HG03097 (cell line): ENCODE data around the gene C6orf132.
"Not testable (repeated sequence)": the region's sequence is repeated elsewhere in the genome, so short reads cannot be mapped to it uniquely, and the experiment has no call there.

Experiments
- ATAC-seq: cut with Tn5 transposase; IDR thresholded peaks from one replicate; pipeline ENCODE4 v1.9.1; 2021; ENCODE audit not compliant: unreplicated experiment, low FRiP score

C6orf132 gene

DNA sequence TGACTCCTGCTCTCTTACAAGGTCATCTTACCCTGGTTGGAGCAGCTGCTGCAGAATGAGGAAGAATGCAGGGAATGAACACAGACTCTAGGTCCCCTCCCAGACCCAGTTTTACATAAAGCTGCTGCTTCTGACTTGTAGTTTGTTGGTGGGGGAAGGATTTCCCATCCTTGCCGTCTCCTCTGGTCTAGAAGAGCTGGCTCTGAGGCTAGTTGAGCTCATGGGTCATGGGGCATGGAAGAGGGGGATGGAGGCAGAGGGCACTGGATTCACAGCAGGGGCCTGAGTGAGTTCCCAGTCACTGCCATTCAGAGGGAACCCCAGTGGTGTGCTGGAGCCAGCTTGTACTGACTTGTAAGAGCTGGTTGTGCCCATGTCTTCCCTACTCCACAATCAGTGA, 21.6 kb upstream of the C6orf132 start:
- no peak for ATAC-seq

DNA sequence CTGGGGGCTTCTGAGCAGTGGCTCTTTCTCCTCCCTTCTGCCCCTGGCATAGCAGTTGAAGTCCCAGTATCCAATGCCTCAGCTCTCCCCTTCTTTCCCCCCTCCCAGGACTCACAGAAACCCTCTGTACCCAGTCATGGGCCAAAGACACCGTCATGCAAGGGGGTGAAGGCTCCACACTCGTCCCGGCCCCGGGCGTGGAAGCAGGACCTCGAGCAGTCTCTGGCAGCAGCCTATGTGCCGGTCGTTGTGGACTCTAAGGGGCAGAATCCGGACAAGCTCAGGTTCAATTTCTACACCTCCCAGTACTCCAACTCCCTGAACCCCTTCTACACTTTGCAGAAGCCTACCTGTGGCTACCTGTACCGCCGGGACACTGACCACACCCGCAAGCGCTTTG, 20.4 kb upstream of the C6orf132 start:
- ATAC-seq = no peak

DNA sequence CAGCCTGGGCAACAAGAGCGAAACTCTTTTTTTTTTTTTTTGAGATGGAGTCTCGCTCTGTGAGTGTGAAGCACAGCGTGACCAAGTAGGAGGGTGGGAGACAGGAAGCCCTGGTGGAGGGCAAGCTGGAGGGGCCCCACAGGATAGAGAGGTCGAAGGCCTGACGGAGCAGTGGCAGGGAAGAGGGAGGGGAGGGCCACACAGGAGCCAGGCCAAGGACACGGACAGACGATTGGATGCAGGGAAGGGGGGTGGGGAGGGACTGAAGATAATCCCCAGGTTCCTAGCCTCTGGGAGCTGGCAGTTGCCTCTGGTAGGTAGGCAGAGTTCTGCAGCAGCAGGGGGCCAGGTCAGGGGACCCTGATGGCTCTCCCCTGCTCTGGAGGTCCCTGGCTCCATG, 20.0 kb upstream of the C6orf132 start:
- ATAC-seq = no peak

DNA sequence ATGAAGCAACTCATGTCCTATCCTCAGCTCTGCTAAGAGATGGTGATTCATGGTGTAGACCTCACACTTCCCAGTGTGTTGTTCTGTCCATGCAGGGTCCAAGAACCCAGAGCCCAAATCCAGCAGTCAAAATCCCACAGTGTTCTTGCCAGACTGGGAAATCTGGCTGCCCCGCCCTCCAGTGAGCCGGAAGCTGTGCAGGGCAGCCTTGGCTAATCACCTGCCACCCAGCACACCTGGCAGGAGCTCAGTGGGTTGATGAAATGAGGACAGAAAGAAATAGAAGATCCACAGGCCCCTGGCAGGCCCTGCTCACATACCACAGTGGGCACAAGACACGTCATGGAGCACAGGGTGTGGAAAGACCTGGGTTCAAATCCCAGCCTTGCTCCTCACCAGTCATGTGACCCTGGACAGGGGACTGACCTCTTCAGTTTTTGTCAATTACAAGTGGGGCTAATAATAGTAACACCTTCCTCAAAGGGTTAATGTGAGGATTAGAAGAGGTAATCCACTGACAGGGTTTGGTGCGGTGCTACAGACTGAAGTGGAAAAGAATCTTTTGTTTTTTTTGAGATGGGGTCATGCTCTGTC, 17.1 kb upstream of the C6orf132 start:
- no peak for ATAC-seq

DNA sequence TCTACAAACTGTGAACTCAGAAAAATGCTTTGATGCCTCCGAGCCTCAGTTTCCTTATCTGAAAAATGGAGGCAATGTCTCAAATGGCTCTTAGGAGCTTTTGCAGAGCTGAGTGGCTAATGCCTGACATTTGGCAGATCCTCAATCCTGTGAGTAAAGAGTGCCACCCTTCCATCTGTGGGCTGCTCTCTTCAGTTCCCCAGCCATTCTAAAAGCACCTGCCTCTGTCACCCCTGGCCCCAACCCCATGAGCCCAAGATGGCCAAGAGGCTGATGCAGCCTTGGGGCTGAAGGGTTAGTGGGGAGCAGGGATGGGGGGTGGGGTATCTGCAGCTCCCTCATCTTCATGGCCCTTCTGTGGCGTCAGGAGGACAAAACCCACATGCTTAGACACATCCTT, 16.2 kb upstream of the C6orf132 start:
- ATAC-seq = no peak

DNA sequence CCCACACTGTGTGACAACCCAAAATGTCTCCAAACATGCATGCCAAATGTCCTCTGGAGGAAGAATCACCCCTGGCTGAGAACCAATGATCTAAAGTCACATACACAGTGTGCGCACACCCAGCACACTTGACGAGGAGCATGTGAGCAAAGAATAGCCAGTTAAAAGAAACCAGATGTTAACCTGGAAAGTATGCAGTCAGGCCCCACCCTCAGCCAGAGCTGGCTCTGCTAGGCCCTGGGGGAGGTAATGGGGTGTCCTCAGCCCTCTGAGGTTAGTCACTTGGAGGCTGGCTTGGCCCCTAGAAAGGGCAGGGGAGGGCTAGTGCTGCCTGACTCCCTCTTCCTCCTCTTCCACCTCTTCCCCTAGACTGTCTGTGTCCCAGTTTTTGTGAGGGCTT, 15.6 kb upstream of the C6orf132 start:
- no peak for ATAC-seq

DNA sequence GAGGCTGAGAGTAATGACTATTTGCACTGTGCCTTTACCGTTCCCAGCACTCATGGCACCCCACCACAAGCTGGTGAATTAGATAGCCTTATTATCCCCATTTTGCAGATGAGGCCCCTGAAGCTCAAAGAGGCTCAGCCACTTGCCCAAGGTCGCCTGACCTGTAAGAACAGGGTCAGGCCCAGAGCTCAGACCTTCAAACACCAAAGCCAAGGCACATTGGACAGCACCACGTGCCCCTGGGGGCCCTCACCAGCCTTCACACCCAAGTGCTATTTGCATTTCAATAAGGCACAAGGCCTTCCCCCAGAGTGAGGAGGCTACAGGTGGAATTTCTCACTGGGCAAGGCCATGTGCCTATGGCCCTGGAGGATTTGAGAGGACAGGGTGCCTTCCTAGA, 14.2 kb upstream of the C6orf132 start:
- no peak for ATAC-seq

DNA sequence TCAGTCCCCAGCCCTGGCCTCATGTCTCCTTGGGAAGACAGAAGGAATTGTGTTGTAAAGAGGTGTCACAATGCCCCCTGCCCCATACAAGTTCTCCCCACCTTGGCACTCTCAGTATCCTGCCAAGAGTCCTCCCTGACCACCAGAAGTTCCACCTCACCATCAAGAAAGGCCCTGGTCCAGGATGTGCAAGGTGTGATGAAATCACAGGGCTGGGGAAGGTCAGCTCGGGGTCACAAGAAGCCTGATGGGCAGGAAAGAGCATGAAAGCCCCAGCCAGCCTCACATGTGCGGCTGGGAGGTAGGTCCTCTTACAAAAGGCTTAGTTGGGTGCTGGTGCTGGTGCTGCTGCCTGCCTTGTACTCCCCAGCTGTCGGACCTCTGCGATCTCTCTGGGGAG, 12.9 kb upstream of the C6orf132 start:
- no peak for ATAC-seq

DNA sequence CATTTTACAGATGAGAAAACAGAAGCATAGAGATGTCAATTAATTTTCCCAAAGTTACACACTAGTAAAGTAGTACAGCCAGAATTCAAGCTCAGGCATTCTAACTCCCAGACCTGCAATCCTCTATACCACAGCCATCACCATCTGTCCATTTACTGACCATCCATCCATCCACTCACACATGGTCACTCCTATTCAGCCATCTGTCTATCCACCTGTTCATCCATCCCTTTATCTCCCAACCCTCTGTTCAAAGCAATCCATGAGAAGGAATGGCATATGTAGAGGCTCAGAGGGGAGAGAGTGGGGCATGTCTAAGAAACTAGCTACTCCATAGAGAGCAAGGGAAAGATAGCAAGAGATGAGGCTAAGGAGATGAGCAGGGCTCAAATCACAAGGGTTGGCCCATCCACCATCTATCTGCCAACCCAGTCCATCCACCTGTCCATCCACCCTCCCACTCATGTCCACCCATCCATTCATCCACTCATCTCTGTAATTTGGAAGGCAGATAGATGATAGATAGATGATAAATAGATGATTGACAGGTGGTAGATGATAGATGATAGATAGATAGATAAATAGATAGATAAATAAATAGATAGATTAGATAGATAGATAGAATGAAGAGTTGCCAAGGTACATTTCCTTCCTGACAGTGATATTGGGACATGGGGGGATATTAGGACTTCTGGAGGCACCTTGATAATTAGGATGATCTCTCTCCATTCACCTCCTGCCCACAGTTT, 12.2 kb upstream of the C6orf132 start:
- ATAC-seq = no peak

DNA sequence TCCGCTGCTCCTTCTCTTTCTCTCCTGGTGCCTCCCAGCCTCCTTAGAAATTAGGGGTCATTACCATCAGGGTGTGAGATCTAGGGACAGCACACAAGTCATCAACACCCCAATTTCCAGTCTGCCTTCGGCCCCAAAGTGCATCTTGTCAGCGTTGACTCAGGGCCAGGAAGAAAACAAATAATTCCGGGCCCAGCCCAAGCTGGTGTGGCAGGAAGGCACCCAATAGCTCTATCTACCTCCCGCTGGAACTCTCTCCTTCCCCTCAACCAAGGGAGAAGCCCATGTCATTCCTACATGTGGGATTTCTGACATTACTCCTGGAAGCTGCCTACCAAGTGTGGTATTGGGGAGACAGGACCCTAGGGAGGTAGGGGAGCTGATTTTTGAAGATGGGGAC, 11.5 kb upstream of the C6orf132 start:
- ATAC-seq = no peak

DNA sequence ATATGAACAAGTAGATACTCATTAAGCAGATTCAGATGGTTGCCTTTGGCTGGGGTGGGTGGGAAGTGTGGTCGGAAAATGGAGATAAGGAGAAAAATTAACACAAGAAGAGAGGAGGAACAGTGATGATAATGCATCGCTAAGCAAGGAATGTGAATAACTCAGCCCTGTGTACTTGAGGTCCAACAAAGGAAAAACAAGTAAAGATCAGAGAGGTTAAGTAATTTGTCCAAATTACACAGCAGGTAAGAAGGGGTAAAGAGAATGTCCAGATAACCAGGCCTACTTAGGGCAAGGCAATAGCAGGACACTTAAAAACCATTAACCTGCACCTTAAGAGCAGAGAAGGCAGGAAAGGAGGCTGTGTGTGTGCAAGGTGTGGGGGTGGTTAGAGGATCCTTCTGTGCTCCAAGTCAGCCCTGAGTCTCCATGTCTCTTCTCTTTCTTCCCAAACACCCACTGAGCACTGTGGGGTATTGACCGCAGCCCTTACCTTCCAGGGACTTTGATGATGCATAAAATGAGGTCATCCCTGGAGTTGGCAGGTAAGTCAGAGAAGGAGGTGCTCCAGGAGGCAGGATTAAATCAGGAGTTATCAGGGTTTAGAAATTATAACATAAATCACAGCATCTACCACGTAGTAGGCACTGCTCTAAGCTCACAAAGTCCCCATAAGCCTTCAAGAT, 10.3 kb upstream of the C6orf132 start:
- ATAC-seq = not testable (repeated sequence)

DNA sequence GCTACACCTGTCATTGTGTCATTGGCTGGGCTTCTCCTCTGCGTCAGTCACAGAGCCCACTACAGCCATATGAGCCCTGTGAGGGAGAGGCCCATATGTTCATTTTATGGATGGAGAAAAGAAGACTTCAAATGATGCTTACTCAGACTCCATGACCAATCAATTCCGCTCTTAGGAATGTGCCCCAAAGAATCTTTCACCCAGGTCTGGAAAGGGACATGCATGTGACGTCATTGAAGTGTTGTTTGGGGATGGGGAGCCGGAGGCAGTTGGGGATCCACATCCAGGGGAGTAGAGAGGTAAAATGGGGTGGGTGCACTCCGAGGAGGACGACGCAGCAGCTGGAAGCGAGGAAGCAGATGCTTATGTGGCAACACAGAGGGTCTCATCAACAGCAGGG, 9.6 kb upstream of the C6orf132 start:
- ATAC-seq = no peak

DNA sequence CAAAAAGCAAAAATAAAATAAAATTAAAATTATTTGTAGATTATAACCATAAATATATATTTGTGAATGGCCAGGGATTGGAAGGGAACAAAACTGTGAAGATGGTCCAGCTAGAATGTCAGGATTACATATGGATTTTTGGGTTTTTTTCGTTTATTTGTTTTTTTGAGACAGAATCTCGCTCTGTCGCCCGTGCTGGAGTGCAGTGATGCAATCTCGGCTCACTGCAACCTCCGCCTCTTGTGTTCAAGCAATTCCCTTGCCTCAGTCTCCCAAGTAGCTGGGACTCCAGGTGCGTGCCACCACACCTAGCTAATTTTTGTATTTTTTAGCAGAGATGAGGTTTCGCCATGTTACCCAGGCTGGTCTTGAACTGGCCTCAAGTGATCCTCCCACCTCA, 7.8 kb upstream of the C6orf132 start:
- no peak for ATAC-seq

DNA sequence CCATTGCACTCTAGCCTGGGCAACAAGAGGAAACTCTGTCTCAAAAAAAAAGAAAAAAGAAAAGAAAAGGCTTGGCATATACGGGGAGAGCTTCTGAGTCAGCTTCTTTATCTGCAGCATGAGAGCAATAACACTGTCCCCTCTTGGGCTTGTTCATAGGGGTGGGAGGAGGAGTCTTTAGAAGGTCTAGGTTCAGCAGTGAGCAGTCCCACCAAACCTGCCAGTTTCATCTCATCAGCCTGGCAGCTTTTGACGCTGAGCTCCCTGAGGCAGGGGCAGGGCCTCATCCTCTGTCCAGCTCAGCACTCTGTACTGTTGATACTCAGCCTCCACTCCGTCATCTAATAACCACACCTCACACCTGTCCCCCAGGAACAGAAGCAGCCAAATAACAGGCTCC, 5.6 kb upstream of the C6orf132 start:
- no peak for ATAC-seq

DNA sequence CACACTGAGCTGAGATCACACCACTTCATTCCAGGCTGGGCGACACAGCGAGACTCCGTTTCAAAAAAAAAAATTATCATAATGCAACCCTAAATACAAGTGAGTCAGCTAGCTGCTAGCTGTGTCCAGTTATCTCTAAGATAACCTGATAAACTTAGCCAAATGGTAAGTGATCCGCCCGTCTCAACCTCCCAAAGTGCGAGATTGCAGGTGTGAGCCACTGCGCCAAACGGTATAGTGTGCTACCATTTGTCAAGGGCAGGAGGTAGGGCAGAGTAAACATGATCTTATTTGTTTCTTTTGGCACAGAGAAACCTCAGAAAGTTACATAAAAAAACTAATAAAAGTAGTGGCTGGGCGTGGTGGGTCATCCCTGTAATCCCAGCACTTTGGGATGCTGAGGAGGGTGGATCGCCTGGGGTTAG, 4.7 kb upstream of the C6orf132 start:
- ATAC-seq = no peak

DNA sequence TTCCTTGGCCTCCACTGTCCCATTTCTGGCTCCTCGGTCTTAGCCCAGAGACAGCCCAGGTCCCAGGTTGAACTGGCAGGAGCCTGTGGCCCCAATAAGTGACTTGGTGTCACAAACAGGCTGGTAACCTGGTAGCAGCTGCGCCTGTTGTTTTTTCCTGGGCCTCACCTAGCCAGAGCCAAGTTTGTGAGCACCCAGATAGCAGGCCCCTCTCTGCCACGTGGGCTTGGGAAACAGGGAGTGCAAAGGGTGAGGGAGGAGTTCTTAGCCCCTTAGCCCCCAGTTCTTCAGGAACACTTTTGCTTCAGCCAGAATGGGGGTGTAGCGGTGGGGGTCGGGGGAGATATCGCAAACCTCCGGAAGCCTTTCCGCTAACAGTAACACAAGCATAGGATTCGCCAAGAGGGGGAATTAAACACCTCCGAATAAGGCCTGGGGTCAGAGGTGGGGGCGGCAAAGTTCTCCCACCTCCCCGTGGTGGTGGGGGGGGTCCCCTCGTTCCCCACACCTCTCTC, 760 bp downstream of the C6orf132 start:
- no peak for ATAC-seq

DNA sequence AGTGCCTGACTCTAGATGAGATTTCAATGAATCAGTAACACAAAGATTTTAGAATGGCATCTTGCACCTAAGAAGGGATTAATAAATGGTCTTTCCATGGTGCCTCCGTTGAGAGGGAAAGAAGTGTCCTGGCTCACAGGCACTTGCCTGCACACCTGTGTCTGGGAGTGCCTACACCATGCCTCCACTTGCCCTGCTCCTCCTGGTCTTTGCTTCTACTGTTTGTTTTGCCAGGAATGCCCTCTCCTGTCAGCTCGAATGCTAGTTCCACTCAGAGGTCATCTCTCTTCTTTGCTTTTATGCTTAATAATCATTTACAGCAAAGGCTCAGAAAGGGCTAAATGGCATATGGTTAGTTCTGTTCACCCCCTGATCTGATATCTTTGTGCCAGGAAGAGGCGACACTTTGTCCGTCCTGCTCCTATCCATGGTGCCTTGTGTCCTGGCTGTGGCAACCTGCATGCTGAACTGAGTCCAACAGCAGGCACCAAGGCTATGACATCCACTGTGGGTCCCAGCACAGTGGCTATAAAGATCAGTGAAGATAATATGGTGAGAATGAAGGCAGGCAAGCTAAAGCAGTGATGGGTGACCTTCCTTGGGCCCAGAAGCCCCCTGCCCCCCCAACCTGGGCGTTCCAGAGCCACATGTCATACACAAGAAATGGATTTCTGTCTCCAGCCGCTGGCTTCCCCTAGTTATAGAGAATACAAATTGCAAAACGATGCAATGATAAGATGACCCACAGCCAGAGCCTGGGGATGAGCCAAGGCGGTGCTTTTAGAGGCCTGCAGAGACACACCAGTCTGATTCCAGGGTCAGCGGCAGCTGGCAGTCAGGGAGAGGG, 1.4 kb downstream of the C6orf132 start:
- no peak for ATAC-seq

DNA sequence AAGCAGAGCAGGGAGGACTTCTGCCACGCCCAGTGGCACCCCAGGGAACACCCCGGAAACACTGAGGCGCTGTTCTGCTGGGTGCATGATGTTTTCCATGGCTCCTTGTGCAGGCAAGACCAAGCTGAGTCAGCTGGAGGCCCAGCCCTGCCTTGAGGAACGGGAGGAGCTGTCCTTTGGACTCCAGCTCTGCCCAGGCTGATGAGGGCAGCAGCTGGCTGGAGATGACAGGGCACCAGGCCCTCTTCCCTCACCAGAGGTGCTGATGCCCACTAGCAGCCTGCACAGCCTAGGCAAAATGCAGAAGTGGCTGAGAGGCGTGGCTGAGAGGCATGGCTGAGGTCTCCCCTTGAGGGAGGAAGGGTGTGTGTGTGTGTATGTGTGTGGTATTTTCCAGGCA, 2.4 kb downstream of the C6orf132 start:
- no peak for ATAC-seq

DNA sequence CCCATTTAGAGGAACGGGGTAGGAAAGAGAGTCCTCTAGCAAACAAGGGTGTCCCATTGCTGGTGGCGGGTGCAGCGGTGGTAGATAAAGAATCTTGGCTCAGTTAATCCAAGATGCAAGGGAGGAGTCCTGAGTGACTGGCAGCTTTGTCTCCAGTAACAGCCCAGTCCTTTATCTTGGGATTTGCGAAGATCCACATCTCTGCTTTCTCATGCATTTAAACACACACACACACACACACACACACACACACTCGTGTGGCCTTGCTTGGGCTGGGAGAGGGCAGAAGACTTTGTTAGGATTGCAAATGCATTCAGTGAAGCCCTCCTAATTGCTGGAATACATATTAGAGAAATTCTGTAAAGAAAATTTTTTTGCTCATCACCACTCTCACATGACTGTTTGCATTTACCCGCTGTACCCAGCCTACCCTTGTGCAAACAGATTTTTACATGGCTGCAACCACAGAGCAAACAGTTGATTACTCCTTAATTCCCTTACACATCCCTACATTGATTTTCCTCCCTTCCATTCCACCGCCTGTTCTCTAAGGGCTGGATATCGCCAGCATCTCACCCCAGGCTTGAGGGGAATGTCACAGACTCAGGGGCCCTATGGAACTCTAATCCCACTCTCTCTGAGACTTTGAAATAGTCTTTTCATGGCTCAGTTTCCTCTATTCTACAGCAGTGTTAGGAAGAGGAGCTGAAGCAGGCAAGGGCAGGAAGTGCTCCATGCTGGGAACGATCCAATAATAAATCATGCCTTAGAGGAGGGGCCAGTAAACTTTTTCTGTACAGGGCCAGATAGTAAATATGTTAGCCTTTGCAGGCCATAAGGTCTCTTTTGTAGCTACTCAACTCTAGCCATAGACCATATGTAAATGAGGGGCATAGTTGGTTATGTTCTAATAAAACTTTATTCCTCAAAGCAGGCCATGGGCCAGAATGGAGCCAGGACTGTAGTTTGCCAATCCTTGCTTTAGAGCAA, 3.5 kb downstream of the C6orf132 start:
- ATAC-seq = no peak

DNA sequence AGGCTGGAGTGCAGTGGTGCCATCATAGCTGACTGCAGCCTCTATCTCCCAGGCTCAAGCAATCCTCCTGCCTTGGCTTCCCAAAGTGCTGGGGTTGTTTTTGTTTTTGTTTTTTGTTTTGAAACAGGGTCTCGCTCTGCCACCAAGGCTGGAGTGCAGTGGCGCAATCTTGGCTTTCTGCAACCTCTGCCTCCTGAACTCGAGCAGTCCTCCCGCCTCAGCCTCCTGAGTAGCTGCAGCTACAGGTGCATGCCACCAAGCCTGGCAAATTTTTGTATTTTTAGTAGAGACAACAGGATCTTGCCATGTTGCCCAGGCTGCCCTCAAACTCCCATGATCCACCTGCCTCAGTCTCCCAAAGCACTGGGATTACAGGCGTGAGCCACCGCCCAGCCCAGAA, 4.2 kb downstream of the C6orf132 start:
- no peak for ATAC-seq
